Spinal cord (tissue), 10 donors: Measurements from ENCODE around the gene PRDM16. TPM values are rescaled to one million over a fixed set of nuclear protein-coding genes. Genes with fewer than 3 reads are reported as not detected.
A peak's percentile ranks its signal among the peaks of the same experiment; 100 is the strongest.

ENCODE experiments used
- DNase-seq, 6 donors: peaks; one replicate each; pipeline versions ENCODE4 v3.0.0 to v3.0.0-alpha.2; 2013 to 2015; ENCODE audit warnings: low spot score in 6 of 6, low read depth in 4 of 6
- H3K27ac ChIP-seq: one replicate; pipeline ENCODE4 v1.5.1; 2013; ENCODE audit warnings: low read depth, low read length, control low read depth
- H3K27me3 ChIP-seq: one replicate; pipeline ENCODE4 v1.6.1; 2013; ENCODE audit warnings: low read length; ENCODE audit not compliant: control insufficient read depth, insufficient read depth
- H3K36me3 ChIP-seq: one replicate; pipeline ENCODE4 v1.6.1; 2013; ENCODE audit warnings: low read length; ENCODE audit not compliant: control insufficient read depth, insufficient read depth
- H3K4me1 ChIP-seq: one replicate; pipeline ENCODE4 v1.6.1; 2013; ENCODE audit warnings: low read length; ENCODE audit not compliant: control insufficient read depth, insufficient read depth
- H3K4me3 ChIP-seq: one replicate; pipeline ENCODE4 v1.5.1; 2013; ENCODE audit warnings: low read depth, low read length, control low read depth
- H3K9me3 ChIP-seq: one replicate; pipeline ENCODE4 v1.6.1; 2013; ENCODE audit warnings: low read length; ENCODE audit not compliant: control insufficient read depth, insufficient read depth
- WGBS: methylation state at CpG from one replicate; pipeline ENCODE4 v1.1.5; 2013; ENCODE audit warnings: missing lambda C conversion rate; ENCODE audit not compliant: insufficient coverage; 5-methylcytosine and 5-hydroxymethylcytosine counted together
- polyA plus RNA-seq, 2 donors: library from polyadenylated mRNA; unstranded; fragments of 120-200 nt; gene quantifications; one replicate each; pipeline ENCODE4 v1.2.1, GENCODE V29; 2013; ENCODE audit not compliant: insufficient read length in 2 of 2
- total RNA-seq, 2 donors: library from RNA; depleted of rRNA in 1 of 2; stranded (reverse); fragments of 120-200 nt in 1 of 2; fragments of >200 nt in 1 of 2; gene quantifications; one replicate each; pipeline versions ENCODE4 v1.2.3 to v1.2.4, GENCODE V29; 2013 to 2014
- donor health status: healthy.

Gene PRDM16
- total and polyA plus RNA-seq, 4 donors: 6.1 to 8.3 (median 7.3) TPM

GRCh38 chr1:3221112-3222041 is 152.4 kb downstream of the PRDM16 start:
- 62% methylated on average over 24 of the region's 24 CpGs for WGBS
- DNase-seq: peak in 2 of 6 donors; percentile 55 to 64
- peaks cover 7% of the 10 kb centered on the region for H3K36me3 ChIP-seq

GRCh38 chr1:3222042-3222692 is 153.2 kb downstream of the PRDM16 start:
- H3K27ac ChIP-seq: peak overlapping the region; percentile 52
- no peak overlapping the region for H3K4me3 ChIP-seq
- H3K36me3 ChIP-seq: peaks cover 7% of the 10 kb centered on the region
- H3K9me3 ChIP-seq: no peaks in the 10 kb centered on the region
- H3K27me3 ChIP-seq: peaks cover 16% of the 10 kb centered on the region
- peaks cover 83% of the 10 kb centered on the region for H3K4me1 ChIP-seq
- no peak for DNase-seq
- WGBS: 65% methylated on average over 7 of the region's 16 CpGs

More at GRCh38 chr1:3221112-3222041, 152.4 kb downstream of the PRDM16 start:
- Histone ChIP-seq H3K4me3 (no peak overlapping the region), H3K9me3 (no peaks in the 10 kb centered on the region), H3K4me1 (peaks cover 83% of the 10 kb centered on the region), H3K27me3 (peaks cover 16% of the 10 kb centered on the region), H3K27ac (peak overlapping the region; percentile 33)

- no peak for DNase-seq
Observed at GRCh38 chr1:3225661-3226060, 156.7 kb downstream of the PRDM16 start.

GRCh38 chr1:3226191-3226590 is 157.2 kb downstream of the PRDM16 start:
- Histone ChIP-seq H3K9me3 (no peaks in the 10 kb centered on the region), H3K27me3 (peaks cover 19% of the 10 kb centered on the region), H3K4me3 (no peak overlapping the region), H3K4me1 (peaks cover 76% of the 10 kb centered on the region), H3K27ac (no peak overlapping the region), H3K36me3 (peaks cover 5% of the 10 kb centered on the region)
- WGBS: 85% methylated on average over 10 of the region's 15 CpGs
- peak in 1 of 6 donors; percentile 49 for DNase-seq

More at GRCh38 chr1:3225661-3226060, 156.7 kb downstream of the PRDM16 start:
- Histone ChIP-seq H3K36me3 (peaks cover 5% of the 10 kb centered on the region), H3K27me3 (peaks cover 19% of the 10 kb centered on the region), H3K9me3 (no peaks in the 10 kb centered on the region), H3K4me3 (no peak overlapping the region), H3K4me1 (peaks cover 81% of the 10 kb centered on the region), H3K27ac (no peak overlapping the region)
- 90% methylated on average over 12 of the region's 12 CpGs for WGBS

- no peak overlapping the region for H3K4me3 ChIP-seq
- DNase-seq: peak in 2 of 6 donors; percentile 64 to 87
- H3K27ac ChIP-seq: no peak overlapping the region
- 36% methylated on average over 11 of the region's 27 CpGs for WGBS
- H3K36me3 ChIP-seq: peaks cover 8% of the 10 kb centered on the region
- H3K4me1 ChIP-seq: peaks cover 75% of the 10 kb centered on the region
- no peaks in the 10 kb centered on the region for H3K9me3 ChIP-seq
- peaks cover 18% of the 10 kb centered on the region for H3K27me3 ChIP-seq
Observed at GRCh38 chr1:3226701-3227350, 157.8 kb downstream of the PRDM16 start.

GRCh38 chr1:3227351-3227704 is 158.3 kb downstream of the PRDM16 start:
- H3K4me1 ChIP-seq: peaks cover 70% of the 10 kb centered on the region
- no peaks in the 10 kb centered on the region for H3K9me3 ChIP-seq
- H3K36me3 ChIP-seq: peaks cover 8% of the 10 kb centered on the region
- 62% methylated on average over 17 of the region's 17 CpGs for WGBS
- peaks cover 17% of the 10 kb centered on the region for H3K27me3 ChIP-seq
- no peak for DNase-seq
- no peak overlapping the region for H3K27ac ChIP-seq
- H3K4me3 ChIP-seq: no peak overlapping the region

GRCh38 chr1:3227893-3228292 is 158.9 kb downstream of the PRDM16 start:
- DNase-seq: peak in 2 of 6 donors; percentile 57 to 70
- WGBS: 38% methylated on average over 12 of the region's 20 CpGs
- H3K27ac ChIP-seq: no peak overlapping the region
- peaks cover 19% of the 10 kb centered on the region for H3K27me3 ChIP-seq
- peaks cover 64% of the 10 kb centered on the region for H3K4me1 ChIP-seq
- H3K9me3 ChIP-seq: no peaks in the 10 kb centered on the region
- peaks cover 6% of the 10 kb centered on the region for H3K36me3 ChIP-seq
- H3K4me3 ChIP-seq: no peak overlapping the region

- WGBS: 70% methylated on average over 14 of the region's 14 CpGs
- Histone ChIP-seq H3K36me3 (peaks cover 7% of the 10 kb centered on the region), H3K9me3 (no peaks in the 10 kb centered on the region), H3K27ac (no peak overlapping the region), H3K4me1 (peaks cover 58% of the 10 kb centered on the region), H3K4me3 (no peak overlapping the region), H3K27me3 (peaks cover 24% of the 10 kb centered on the region)
- no peak for DNase-seq
Observed at GRCh38 chr1:3229081-3229725, 160.2 kb downstream of the PRDM16 start.

GRCh38 chr1:3230553-3230952 is 161.6 kb downstream of the PRDM16 start:
- no peak for DNase-seq
- Histone ChIP-seq H3K27me3 (peaks cover 21% of the 10 kb centered on the region), H3K36me3 (peaks cover 13% of the 10 kb centered on the region), H3K4me3 (no peak overlapping the region), H3K27ac (no peak overlapping the region), H3K9me3 (no peaks in the 10 kb centered on the region), H3K4me1 (peaks cover 54% of the 10 kb centered on the region)
- 93% methylated on average over 13 of the region's 15 CpGs for WGBS
